Tibial nerve (tissue), 4 donors: ENCODE data around the gene CHRNA9.

Experiments
- CTCF ChIP-seq, 5 experiments: fragments of 200-600 bp in 3 of 5; fragments of 450-650 bp in 2 of 5; sonication (generic) in 3 of 5; IDR thresholded peaks; one replicate each; pipeline ENCODE4 v1.5.1; 2016 to 2019; ENCODE audit warnings: antibody characterized with exemption in 5 of 5, mild to moderate bottlenecking in 3 of 5, moderate library complexity in 2 of 5
- EP300 ChIP-seq, 2 donors: sonication (generic); formaldehyde crosslinking; IDR thresholded peaks; one replicate each; pipeline ENCODE4 v1.6.1; 2017; ENCODE audit warnings: antibody characterized with exemption in 2 of 2, mild to moderate bottlenecking in 1 of 2
- POLR2A ChIP-seq, 2 donors: fragments of 450-650 bp; IDR thresholded peaks; one replicate each; pipeline ENCODE4 v1.6.1; 2017; ENCODE audit warnings: antibody characterized with exemption in 2 of 2, mild to moderate bottlenecking in 2 of 2, moderate library complexity in 2 of 2

DNA sequence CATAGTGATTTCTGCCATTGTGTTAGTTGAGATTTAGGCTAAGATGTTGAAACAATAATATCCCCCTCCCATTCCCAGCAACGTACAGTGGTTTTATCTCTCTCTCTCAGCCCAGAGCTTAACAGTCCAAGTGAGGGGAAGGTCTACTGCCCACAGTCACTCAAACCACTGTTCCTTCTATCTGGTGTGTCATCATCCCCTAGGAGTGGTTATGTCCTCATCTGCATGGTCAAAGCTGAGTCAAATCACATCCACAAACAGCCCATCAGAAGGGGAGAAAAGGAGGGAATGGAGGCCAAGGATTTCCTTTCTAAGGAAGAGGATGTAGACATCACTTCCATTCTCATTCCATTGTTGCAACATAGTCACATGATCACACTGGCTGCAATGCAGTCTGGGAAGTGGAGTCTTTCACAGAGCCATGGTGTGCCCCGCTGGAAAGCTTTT lies 42.8 kb upstream of the CHRNA9 start:
- TF ChIP-seq POLR2A (IDR thresholded peaks at IDR 0.05), result no peak
- TF ChIP-seq CTCF (IDR thresholded peaks at IDR 0.05), result no peak
- no peak for TF ChIP-seq EP300 (IDR thresholded peaks at IDR 0.05)
